Urinary bladder (tissue), 2 donors: ENCODE data around the gene GID4. TPM values are rescaled to one million over a fixed set of nuclear protein-coding genes. Genes with fewer than 3 reads are reported as not detected.

Experiments used
- polyA plus RNA-seq: library from polyadenylated mRNA; stranded (reverse); fragments of 200-250 nt; gene quantifications from one replicate; pipeline ENCODE4 v1.2.3, GENCODE V29; 2013
- total RNA-seq: library from RNA; depleted of rRNA; stranded (reverse); fragments of >200 nt; gene quantifications from one replicate; pipeline ENCODE4 v1.2.3, GENCODE V29; 2014
- donor health status: healthy.

Gene GID4
- total and polyA plus RNA-seq, 2 donors: 9.5 to 14.6 TPM

Other genes with a start within 250 kb of the GID4 start
- 21.1 TPM for gene SREBF1, start 202.4 kb upstream of the GID4 start, total RNA-seq
- 56.2 TPM for gene SREBF1, start 202.4 kb upstream of the GID4 start, polyA plus RNA-seq
- gene TOM1L2, start 67.0 kb upstream of the GID4 start, total RNA-seq: 33.0 TPM
- 58.7 TPM for gene TOM1L2, start 67.0 kb upstream of the GID4 start, polyA plus RNA-seq
- gene DRC3, start 66.5 kb upstream of the GID4 start, total RNA-seq: 3.6 TPM
- gene DRC3, start 66.5 kb upstream of the GID4 start, polyA plus RNA-seq: 1.6 TPM
- gene ATPAF2, start 240 bp upstream of the GID4 start, total RNA-seq: 15.9 TPM
- 17.3 TPM for gene ATPAF2, start 240 bp upstream of the GID4 start, polyA plus RNA-seq
- 20.3 TPM for gene DRG2, start 48.5 kb downstream of the GID4 start, total RNA-seq
- 35.9 TPM for gene DRG2, start 48.5 kb downstream of the GID4 start, polyA plus RNA-seq
- gene MYO15A, start 69.3 kb downstream of the GID4 start, total RNA-seq: 1.2 TPM
- gene MYO15A, start 69.3 kb downstream of the GID4 start, polyA plus RNA-seq: 1.4 TPM
- gene ALKBH5, start 144.4 kb downstream of the GID4 start, total RNA-seq: 62.6 TPM
- 83.8 TPM for gene ALKBH5, start 144.4 kb downstream of the GID4 start, polyA plus RNA-seq
- gene LLGL1, start 186.2 kb downstream of the GID4 start, total RNA-seq: 25.6 TPM
- gene LLGL1, start 186.2 kb downstream of the GID4 start, polyA plus RNA-seq: 24.5 TPM
- 87.2 TPM for gene FLII, start 219.3 kb downstream of the GID4 start, total RNA-seq
- gene FLII, start 219.3 kb downstream of the GID4 start, polyA plus RNA-seq: 249 TPM
- gene MIEF2, start 221.3 kb downstream of the GID4 start, total RNA-seq: 11.7 TPM
- 13.7 TPM for gene MIEF2, start 221.3 kb downstream of the GID4 start, polyA plus RNA-seq